Stimulated activated CD8-positive, alpha-beta memory T cell treated with anti-CD3 and anti-CD28 coated beads, Interleukin-12 subunit alpha, Interleukin-12 subunit beta, amount 100 ng/mL, for 1 hour (primary cell): ENCODE results near the gene HHAT.

Experiments used
- DNase-seq: peaks from one replicate; pipeline ENCODE4 v3.0.0-alpha.2; 2020; ENCODE audit warnings: low read depth

Gene HHAT

GRCh38 chr1:210359255-210359654, 30.6 kb downstream of the HHAT start:
- no peak for DNase-seq

- no peak for DNase-seq
These were observed 32.3 kb downstream of the HHAT start for GRCh38 chr1:210360852-210361477.

- DNase-seq, result no peak
These were observed 33.0 kb downstream of the HHAT start for GRCh38 chr1:210361665-210362064.

GRCh38 chr1:210362526-210362925, 33.8 kb downstream of the HHAT start:
- DNase-seq, result no peak

GRCh38 chr1:210363119-210363518, 34.4 kb downstream of the HHAT start:
- DNase-seq, result no peak

- no peak for DNase-seq
These were observed 35.8 kb downstream of the HHAT start for GRCh38 chr1:210364479-210364878.

GRCh38 chr1:210366767-210367166, 38.1 kb downstream of the HHAT start:
- DNase-seq, result no peak

- no peak for DNase-seq
These were observed 38.9 kb downstream of the HHAT start for GRCh38 chr1:210367566-210367965.

- no peak for DNase-seq
These were observed 40.7 kb downstream of the HHAT start for GRCh38 chr1:210369425-210369824.

- no peak for DNase-seq
These were observed 43.2 kb downstream of the HHAT start for GRCh38 chr1:210371916-210372315.

GRCh38 chr1:210372491-210372890, 43.8 kb downstream of the HHAT start:
- no peak for DNase-seq

GRCh38 chr1:210372931-210373627, 44.4 kb downstream of the HHAT start:
- DNase-seq, result no peak

GRCh38 chr1:210373628-210373877, 44.9 kb downstream of the HHAT start:
- DNase-seq, result no peak

- peak; percentile 21 for DNase-seq
These were observed 45.3 kb downstream of the HHAT start for GRCh38 chr1:210373878-210374599.

- DNase-seq, result no peak
These were observed 45.9 kb downstream of the HHAT start for GRCh38 chr1:210374600-210374953.

GRCh38 chr1:210376836-210377372, 48.2 kb downstream of the HHAT start:
- DNase-seq, result no peak

GRCh38 chr1:210377731-210378333, 49.1 kb downstream of the HHAT start:
- DNase-seq, result no peak

- DNase-seq, result no peak
These were observed 50.0 kb downstream of the HHAT start for GRCh38 chr1:210378736-210379135.

GRCh38 chr1:210381934-210382333, 53.2 kb downstream of the HHAT start:
- no peak for DNase-seq

- DNase-seq, result no peak
These were observed 55.9 kb downstream of the HHAT start for GRCh38 chr1:210384625-210385024.

GRCh38 chr1:210385228-210385627, 56.5 kb downstream of the HHAT start:
- no peak for DNase-seq

GRCh38 chr1:210394281-210394821, 65.6 kb downstream of the HHAT start:
- no peak for DNase-seq

- no peak for DNase-seq
These were observed 67.8 kb downstream of the HHAT start for GRCh38 chr1:210396541-210396940.
